Aorta (tissue), 5 donors: Measurements from ENCODE around the gene TOMT. TPM values are rescaled to one million over a fixed set of nuclear protein-coding genes. Genes with fewer than 3 reads are reported as not detected.

Experiments used
- ATAC-seq: fragments of 200-7000 bp; cut with Tn5 transposase; one replicate; pipeline ENCODE4 v1.9.1; 2022; ENCODE audit warnings: moderate library complexity; ENCODE audit not compliant: low FRiP score
- DNase-seq, 2 donors: peaks; one replicate each; pipeline ENCODE4 v3.0.0-alpha.2; 2020
- H3K27ac ChIP-seq, 2 donors: one replicate each; pipeline ENCODE4 v1.5.1; 2013; ENCODE audit warnings: low read length in 2 of 2, mild to moderate bottlenecking in 2 of 2, moderate library complexity in 2 of 2, control low read depth in 1 of 2, inconsistent platforms in 1 of 2, low read depth in 1 of 2
- H3K27me3 ChIP-seq, 2 donors: one replicate each; pipeline ENCODE4 v1.6.1; 2013; ENCODE audit warnings: control low read depth in 1 of 2, low read length in 1 of 2, mild to moderate bottlenecking in 1 of 2, moderate library complexity in 1 of 2; ENCODE audit not compliant: insufficient read depth in 2 of 2, control insufficient read depth in 1 of 2
- H3K36me3 ChIP-seq, 2 donors: one replicate each; pipeline ENCODE4 v1.6.1; 2013; ENCODE audit warnings: control low read depth in 1 of 2, low read length in 1 of 2, mild to moderate bottlenecking in 1 of 2; ENCODE audit not compliant: insufficient read depth in 2 of 2, control insufficient read depth in 1 of 2
- H3K4me1 ChIP-seq, 2 donors: one replicate each; pipeline ENCODE4 v1.6.1; 2013; ENCODE audit warnings: low read length in 2 of 2, control low read depth in 1 of 2, mild to moderate bottlenecking in 1 of 2, moderate library complexity in 1 of 2; ENCODE audit not compliant: insufficient read depth in 2 of 2, control insufficient read depth in 1 of 2
- H3K4me3 ChIP-seq, 2 donors: one replicate each; pipeline ENCODE4 v1.5.1; 2013; ENCODE audit warnings: low read length in 2 of 2, control low read depth in 1 of 2, mild to moderate bottlenecking in 1 of 2
- H3K9me3 ChIP-seq: one replicate; pipeline ENCODE4 v1.6.1; 2013; ENCODE audit warnings: mild to moderate bottlenecking, low read length; ENCODE audit not compliant: control insufficient read depth
- WGBS, 2 donors: extraction: QIAGEN DNeasy Blood & Tissue Kit; methylation state at CpG; one replicate each; pipeline ENCODE4 v1.1.7; 2013; 5-methylcytosine and 5-hydroxymethylcytosine counted together
- intact Hi-C, 2 donors: fragments of 100-400 bp; cut with DNase I; formaldehyde crosslinking; loops; one replicate each; pipeline versions ENCODE4 v1.14.2 to v1.15.0; 2022
- polyA plus RNA-seq, 2 donors: library from polyadenylated mRNA; stranded (reverse); fragments of 200-250 nt; gene quantifications; one replicate each; pipeline ENCODE4 v1.2.3, GENCODE V29; 2013
- total RNA-seq, 2 donors: library from RNA; stranded (reverse); fragmentation: NEBNext Ultra II Directional; extraction: Animal tissue kit (Norgen Biotek cat#: 25700); gene quantifications; one replicate each; pipeline ENCODE4 v1.2.1, GENCODE V29; 2021
- donor health status: healthy with polysubstance abuse.
- donor health status: Bipolar disorder and iron deficiency.
- donor health status: DM: no; HTN: no; CAD: no.
- donor health status: DM: no; HTN: no; CAD: no.
- donor health status: DM: yes; HTN: yes; CAD: no.

TOMT gene
- total and polyA plus RNA-seq, 4 donors: not detected

GRCh38 chr11:72072348-72072747 lies 33.4 kb upstream of the TOMT start:
- Histone ChIP-seq H3K4me3 (no peak overlapping the region), H3K9me3 (no peaks in the 10 kb centered on the region), H3K27ac (peak overlapping the region in 1 of 2 donors; percentile 40), H3K36me3 (no peaks in the 10 kb centered on the region), H3K4me1 (peaks cover 0 to 3% of the 10 kb centered on the region in 2 donors), H3K27me3 (no peaks in the 10 kb centered on the region)
- ATAC-seq: no peak
- no peak for DNase-seq
- WGBS, 2 donors: 69 to 76% methylated on average over 3 of the region's 3 CpGs
- intact Hi-C loops: no loop called here

DNA sequence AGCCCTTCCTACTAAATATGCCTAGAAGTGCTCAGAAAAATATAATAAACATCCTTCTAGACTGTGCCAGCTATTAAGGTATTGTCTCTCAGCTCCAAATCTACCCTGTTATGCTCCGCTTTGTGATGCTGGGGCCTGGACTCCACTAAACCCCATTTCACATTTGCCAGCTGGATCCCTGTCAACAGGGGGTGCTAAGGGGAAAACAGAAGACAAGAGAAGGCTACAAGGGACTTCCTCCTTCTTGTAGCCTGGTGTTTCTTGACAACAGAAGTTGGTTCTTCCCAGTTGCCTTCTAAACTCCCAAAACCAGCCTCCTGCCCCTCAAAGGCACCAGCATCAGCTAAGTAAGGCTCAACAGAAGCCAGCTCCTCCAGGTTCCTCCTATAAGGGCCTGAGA lies 30.6 kb upstream of the TOMT start:
- intact Hi-C loops: loop anchor here in 1 of 2 donors (5.0 kb wide), 1 partner anchor 33 kb away; no protein-coding TSS in a partner anchor
- Histone ChIP-seq H3K4me3 (no peak overlapping the region), H3K27me3 (no peaks in the 10 kb centered on the region), H3K4me1 (no peaks in the 10 kb centered on the region), H3K36me3 (no peaks in the 10 kb centered on the region), H3K27ac (no peak overlapping the region), H3K9me3 (no peaks in the 10 kb centered on the region)
- ATAC-seq: no peak
- 93 to 96% methylated on average over 1 of the region's 1 CpG for WGBS, 2 donors
- DNase-seq: peak in 1 of 2 donors; percentile 57

GRCh38 chr11:72075756-72076155 lies 30.0 kb upstream of the TOMT start:
- 92 to 95% methylated on average over 4 of the region's 4 CpGs for WGBS, 2 donors
- DNase-seq: no peak
- Histone ChIP-seq H3K36me3 (no peaks in the 10 kb centered on the region), H3K9me3 (no peaks in the 10 kb centered on the region), H3K4me1 (no peaks in the 10 kb centered on the region), H3K4me3 (no peak overlapping the region), H3K27me3 (no peaks in the 10 kb centered on the region), H3K27ac (no peak overlapping the region)
- intact Hi-C loops: loop anchor here in 1 of 2 donors (5.0 kb wide), 1 partner anchor 33 kb away; no protein-coding TSS in a partner anchor
- ATAC-seq: no peak

DNA sequence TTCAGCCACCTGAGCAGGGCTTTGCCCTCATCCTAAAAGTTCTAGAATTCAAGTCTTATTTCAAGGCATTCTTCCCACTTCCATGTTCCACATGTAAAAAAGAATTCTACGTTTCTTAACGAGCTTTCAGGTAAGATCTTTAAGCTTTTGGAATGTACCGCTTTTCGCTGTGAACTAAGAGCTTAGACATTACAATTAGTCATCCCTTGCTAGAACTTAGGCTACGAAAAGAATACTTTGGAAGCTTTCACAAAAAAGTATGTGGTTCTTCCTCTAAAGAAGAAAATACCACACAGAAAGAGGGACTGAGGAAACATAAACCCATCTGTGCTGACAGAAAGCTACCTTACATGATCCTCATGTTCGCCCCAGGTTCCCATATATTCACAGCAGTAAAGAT lies 27.2 kb upstream of the TOMT start:
- DNase-seq: no peak
- 65 to 77% methylated on average over 6 of the region's 6 CpGs for WGBS, 2 donors
- H3K9me3 ChIP-seq: no peaks in the 10 kb centered on the region
- H3K36me3 ChIP-seq: no peaks in the 10 kb centered on the region
- no peak overlapping the region for H3K4me3 ChIP-seq
- H3K27me3 ChIP-seq: no peaks in the 10 kb centered on the region
- H3K27ac ChIP-seq: peak overlapping the region; percentile 23 to 52
- no peaks in the 10 kb centered on the region for H3K4me1 ChIP-seq
- intact Hi-C loops: loop anchor here in 1 of 2 donors (5.0 kb wide), 1 partner anchor 36 kb away; no protein-coding TSS in a partner anchor
- no peak for ATAC-seq

GRCh38 chr11:72079819-72080325 lies 25.9 kb upstream of the TOMT start:
- ATAC-seq (peak; percentile 58), DNase-seq (no peak)
- intact Hi-C loops: loop anchor here (1.0 to 5.0 kb wide), 3 partner anchors 23 to 39 kb away; partner anchors contain the start of gene LAMTOR1 (in 1 of the 2)
- Histone ChIP-seq H3K9me3 (no peaks in the 10 kb centered on the region), H3K4me1 (no peaks in the 10 kb centered on the region), H3K27me3 (no peaks in the 10 kb centered on the region), H3K4me3 (peak overlapping the region; percentile 62 to 96), H3K36me3 (no peaks in the 10 kb centered on the region), H3K27ac (peak overlapping the region; percentile 7 to 88)
- WGBS, 2 donors: 3 to 4% methylated on average over 15 to 16 of the region's 16 CpGs

DNA sequence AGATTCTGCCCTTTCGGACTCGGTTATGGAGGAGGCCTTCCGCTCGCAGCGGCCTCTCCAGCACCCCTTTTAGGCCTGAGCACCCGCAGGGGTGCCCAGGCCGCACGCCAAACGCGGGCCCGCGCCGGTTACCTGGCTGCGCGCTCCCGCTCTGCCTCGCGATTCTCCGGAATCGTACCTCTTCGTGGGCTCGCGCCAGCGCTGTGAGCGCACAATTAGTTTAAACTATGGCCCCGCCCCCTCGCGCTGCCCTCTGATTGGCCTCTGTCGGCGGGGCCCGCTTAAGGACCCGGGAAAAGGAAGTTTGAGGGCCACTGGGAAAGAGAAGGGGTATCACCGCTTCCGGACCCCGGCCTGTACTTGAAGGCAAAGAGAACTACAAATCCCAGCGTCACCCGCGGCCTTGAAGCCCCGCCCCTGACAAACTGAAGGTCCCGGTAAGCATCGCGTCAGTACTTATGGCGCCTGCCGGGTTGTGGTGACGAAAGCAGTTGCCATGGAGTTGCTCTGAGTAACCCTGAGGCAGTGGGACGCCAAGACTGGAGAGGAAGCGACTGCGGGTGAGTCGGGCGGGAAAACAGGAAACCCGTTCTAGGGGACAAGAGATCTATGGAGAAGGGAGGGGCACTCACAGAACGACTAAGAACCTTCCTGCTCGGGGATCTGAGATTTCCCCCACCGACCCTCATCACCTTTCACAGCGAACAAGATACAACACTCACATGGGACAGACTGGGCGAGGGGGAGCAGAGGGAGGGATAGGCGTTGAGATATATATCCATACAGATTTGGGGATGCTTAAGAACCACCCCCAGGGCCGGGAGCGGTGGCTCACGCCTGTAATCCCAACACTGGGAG lies 25.2 kb upstream of the TOMT start, which contains the start of the genes LRRC51 and NUMA1:
TSS of gene LRRC51 (plus strand) at position 525 of the 858 bp plus-strand sequence. CDS start 8,234 bp downstream, outside the sequence.
TSS of gene NUMA1 (minus strand) at position 217 of the 858 bp plus-strand sequence. CDS start 44,599 bp downstream, outside the sequence.
- H3K4me3 ChIP-seq: peak within 1 kb of the TSS; percentile 62 to 96
- intact Hi-C loops: loop anchor here in 1 of 2 donors (1.0 kb wide), 2 partner anchors 23 to 39 kb away; partner anchors contain the start of gene LAMTOR1
- peak; percentile 99 to 100 for DNase-seq
- no peaks in the 10 kb centered on the region for H3K27me3 ChIP-seq
- peak; percentile 99 for ATAC-seq
- 0% methylated on average over 58 to 60 of the region's 60 CpGs for WGBS, 2 donors
- H3K27ac ChIP-seq: peak within 1 kb of the TSS; percentile 7 to 88
- H3K9me3 ChIP-seq: no peaks in the 10 kb centered on the region
- no peaks in the 10 kb centered on the region for H3K36me3 ChIP-seq
- H3K4me1 ChIP-seq: no peaks in the 10 kb centered on the region

DNA sequence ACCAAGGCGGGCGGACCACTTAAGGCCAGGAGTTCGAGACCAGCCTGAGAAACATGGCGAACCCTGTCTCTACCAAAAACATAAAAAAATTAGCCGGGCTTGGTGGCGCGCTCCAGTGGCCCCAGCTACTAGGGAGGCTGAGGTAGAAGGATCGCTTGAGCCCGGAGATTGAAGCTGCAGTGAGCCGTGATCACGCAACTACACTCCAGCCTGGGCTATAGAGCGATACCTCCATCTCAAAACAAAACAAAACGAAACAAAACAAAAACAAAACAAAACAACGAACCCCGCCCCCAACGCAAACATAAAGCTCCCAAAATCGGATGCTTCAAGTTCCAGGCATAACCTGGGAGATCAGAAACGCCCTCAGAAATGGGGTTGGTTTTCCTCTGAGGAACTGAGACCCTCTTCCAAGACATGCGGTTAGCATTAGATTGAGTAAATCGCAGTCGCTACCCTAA lies 24.5 kb upstream of the TOMT start:
- 67 to 72% methylated on average over 21 of the region's 21 CpGs for WGBS, 2 donors
- Histone ChIP-seq H3K27me3 (no peaks in the 10 kb centered on the region), H3K4me1 (no peaks in the 10 kb centered on the region), H3K4me3 (peak overlapping the region in 1 of 2 donors; percentile 58), H3K27ac (peak overlapping the region in 1 of 2 donors; percentile 68), H3K9me3 (no peaks in the 10 kb centered on the region), H3K36me3 (no peaks in the 10 kb centered on the region)
- intact Hi-C loops: no loop called here
- ATAC-seq (no peak), DNase-seq (no peak)

- 94 to 97% methylated on average over 3 of the region's 3 CpGs for WGBS, 2 donors
- no peaks in the 10 kb centered on the region for H3K4me1 ChIP-seq
- no peak overlapping the region for H3K27ac ChIP-seq
- no peaks in the 10 kb centered on the region for H3K36me3 ChIP-seq
- H3K27me3 ChIP-seq: no peaks in the 10 kb centered on the region
- ATAC-seq: no peak
- DNase-seq: no peak
- intact Hi-C loops: loop anchor here in 1 of 2 donors (2.0 kb wide), 1 partner anchor 21 kb away; the partner anchor contains the start of gene LAMTOR1
- H3K4me3 ChIP-seq: no peak overlapping the region
- H3K9me3 ChIP-seq: no peaks in the 10 kb centered on the region
Observed at GRCh38 chr11:72081821-72082453, 23.8 kb upstream of the TOMT start.
